IMR-90 (cell line): ENCODE data around the gene CLP1. TPM values are rescaled to one million over a fixed set of nuclear protein-coding genes. Genes with fewer than 3 reads are reported as not detected.

Experiments used
- ATAC-seq: fragments of 200-7000 bp; cut with Tn5 transposase; 2 replicates; pipeline ENCODE4 v1.9.1; 2020; ENCODE audit warnings: low read depth, mild to moderate bottlenecking, moderate library complexity
- BruUV-seq: library from RNA; stranded (reverse); fragments of 400-500 nt; replicated peaks from 2 replicates; lab custom pipeline; 2021; lab: Mats Ljungman, UMichigan
- CTCF ChIA-PET: fragments of 300-600 bp; formaldehyde crosslinking; extraction: SDS; loops from one replicate; lab custom pipeline; 2021; ENCODE audit warnings: antibody characterized with exemption; lab: Yijun Ruan, JAX
- POLR2A ChIA-PET: fragments of 300-600 bp; sonication (Branson Sonifier 250); formaldehyde crosslinking; loops from one replicate; lab custom pipeline; 2022; ENCODE audit warnings: antibody characterized with exemption; ENCODE audit not compliant: unreplicated experiment; lab: Charles Lee
- DNase-seq: peaks from one replicate; pipeline ENCODE4 v3.0.0; 2013
- H2AFZ ChIP-seq: replicated peaks from 2 replicates; pipeline ENCODE3; 2013; ENCODE audit warnings: low read length, mild to moderate bottlenecking; ENCODE audit not compliant: poor library complexity
- H2AK5ac ChIP-seq: 2 replicates; pipeline ENCODE4 v1.6.1; 2013; ENCODE audit warnings: low read depth, low read length, inconsistent platforms
- H2AK9ac ChIP-seq: replicated peaks from 2 replicates; pipeline ENCODE3; 2013; ENCODE audit warnings: mild to moderate bottlenecking, low read depth, low read length, moderate library complexity; ENCODE audit not compliant: poor library complexity
- H2BK120ac ChIP-seq: 2 replicates; pipeline ENCODE4 v1.6.1; 2013; ENCODE audit warnings: low read depth, low read length, inconsistent platforms
- H2BK15ac ChIP-seq: 3 replicates; pipeline ENCODE4 v1.6.1; 2013; ENCODE audit warnings: low read depth, low read length, inconsistent platforms
- H2BK20ac ChIP-seq: 2 replicates; pipeline ENCODE4 v1.6.1; 2013; ENCODE audit warnings: low read depth, mild to moderate bottlenecking, inconsistent platforms, low read length, moderate library complexity
- H2BK5ac ChIP-seq: 2 replicates; pipeline ENCODE4 v1.6.1; 2013; ENCODE audit warnings: mild to moderate bottlenecking, low read depth, low read length, inconsistent platforms; ENCODE audit not compliant: poor library complexity, severe bottlenecking
- H3K14ac ChIP-seq: replicated peaks from 2 replicates; pipeline ENCODE4 v1.6.1; 2013; ENCODE audit warnings: low read depth, low read length, inconsistent platforms
- H3K18ac ChIP-seq: 2 replicates; pipeline ENCODE4 v1.6.1; 2013; ENCODE audit warnings: low read depth, low read length, control low read depth
- H3K23ac ChIP-seq: 2 replicates; pipeline ENCODE4 v1.6.1; 2013; ENCODE audit warnings: low read depth, low read length, inconsistent platforms
- H3K27ac ChIP-seq: 2 replicates; pipeline ENCODE4 v1.5.1; 2013; ENCODE audit warnings: mild to moderate bottlenecking, control low read depth, low read length; ENCODE audit not compliant: insufficient read depth
- H3K27me3 ChIP-seq: 2 replicates; pipeline ENCODE4 v1.6.1; 2013; ENCODE audit warnings: low read length; ENCODE audit not compliant: control insufficient read depth, insufficient read depth
- H3K36me3 ChIP-seq: 2 replicates; pipeline ENCODE4 v1.6.1; 2013; ENCODE audit warnings: low read length, mixed read lengths; ENCODE audit not compliant: control insufficient read depth, insufficient read depth
- H3K4ac ChIP-seq: 2 replicates; pipeline ENCODE4 v1.6.1; 2013; ENCODE audit warnings: low read depth, low read length, inconsistent platforms
- H3K4me1 ChIP-seq: 2 replicates; pipeline ENCODE4 v1.6.1; 2013; ENCODE audit warnings: low read length, mixed read lengths; ENCODE audit not compliant: control insufficient read depth, insufficient read depth
- H3K4me2 ChIP-seq: 2 replicates; pipeline ENCODE4 v1.6.1; 2013; ENCODE audit warnings: low read depth, mild to moderate bottlenecking, control low read depth, low read length, moderate library complexity
- H3K4me3 ChIP-seq: 2 replicates; pipeline ENCODE4 v1.5.1; 2013; ENCODE audit warnings: low read depth, mild to moderate bottlenecking, control low read depth, low read length, moderate library complexity; ENCODE audit not compliant: insufficient read depth
- H3K56ac ChIP-seq: 2 replicates; pipeline ENCODE4 v1.6.1; 2013; ENCODE audit warnings: low read length, inconsistent platforms; ENCODE audit not compliant: insufficient read depth; ENCODE audit errors: extremely low read depth
- H3K79me1 ChIP-seq, 2 experiments: 2 replicates each; pipeline ENCODE4 v1.6.1; 2013; ENCODE audit warnings: low read length in 2 of 2, inconsistent platforms in 1 of 2, low read depth in 1 of 2
- H3K9ac ChIP-seq: 2 replicates; pipeline ENCODE4 v1.6.1; 2013; ENCODE audit warnings: low read depth, low read length, control low read depth
- H3K9me1 ChIP-seq: 2 replicates; pipeline ENCODE4 v1.6.1; 2013; ENCODE audit warnings: low read length, inconsistent platforms; ENCODE audit not compliant: insufficient read depth
- H3K9me3 ChIP-seq: 2 replicates; pipeline ENCODE4 v1.6.1; 2013; ENCODE audit warnings: low read length; ENCODE audit not compliant: control insufficient read depth, insufficient read depth
- H4K20me1 ChIP-seq: 2 replicates; pipeline ENCODE4 v1.6.1; 2013; ENCODE audit warnings: low read length, inconsistent platforms; ENCODE audit not compliant: insufficient read depth
- H4K5ac ChIP-seq: 2 replicates; pipeline ENCODE4 v1.6.1; 2013; ENCODE audit warnings: mild to moderate bottlenecking, low read depth, low read length, control low read depth
- H4K8ac ChIP-seq, 2 experiments: 2 replicates each; pipeline ENCODE4 v1.6.1; 2013; ENCODE audit warnings: low read depth in 2 of 2, low read length in 2 of 2, control low read depth in 1 of 2, inconsistent platforms in 1 of 2
- H4K91ac ChIP-seq: 2 replicates; pipeline ENCODE4 v1.6.1; 2013; ENCODE audit warnings: low read depth, low read length, inconsistent platforms; ENCODE audit not compliant: insufficient read depth
- CHD1 ChIP-seq: IDR thresholded peaks from 2 replicates; pipeline ENCODE4 v1.6.1; 2012; ENCODE audit warnings: low read depth, low read length, improper control_type of control experiment
- ELK1 ChIP-seq: fragments of 150-350 bp; IDR thresholded peaks from 2 replicates; pipeline ENCODE4 v1.6.1; 2016; ENCODE audit warnings: low read depth, mild to moderate bottlenecking, low read length, moderate library complexity, borderline replicate concordance
- FOS ChIP-seq: fragments of 150-350 bp; IDR thresholded peaks from 2 replicates; pipeline ENCODE4 v1.6.1; 2016; ENCODE audit warnings: low read depth, low read length
- MAFK ChIP-seq: IDR thresholded peaks from 2 replicates; pipeline ENCODE4 v1.6.1; 2012; ENCODE audit warnings: low read depth, low read length, improper control_type of control experiment
- MAZ ChIP-seq: IDR thresholded peaks from 2 replicates; pipeline ENCODE4 v1.6.1; 2012; ENCODE audit warnings: low read depth, mild to moderate bottlenecking, low read length, improper control_type of control experiment, moderate library complexity, borderline replicate concordance
- MXI1 ChIP-seq: IDR thresholded peaks from 2 replicates; pipeline ENCODE4 v1.6.1; 2012; ENCODE audit warnings: low read depth, mild to moderate bottlenecking, low read length, moderate library complexity, borderline replicate concordance
- NFE2L2 ChIP-seq: fragments of 150-350 bp; IDR thresholded peaks from 2 replicates; pipeline ENCODE4 v1.6.1; 2016; ENCODE audit warnings: low read depth, mild to moderate bottlenecking, low read length
- RAD21 ChIP-seq: IDR thresholded peaks from 2 replicates; pipeline ENCODE4 v1.6.1; 2012; ENCODE audit warnings: low read length, improper control_type of control experiment
- WGBS, 2 experiments: methylation state at CpG; one replicate each; pipeline versions ENCODE4 v1.1.5 to v1.1.7; 2013; ENCODE audit warnings: missing lambda C conversion rate in 2 of 2; ENCODE audit not compliant: insufficient read length in 1 of 2; ENCODE audit errors: extremely low coverage in 2 of 2; 5-methylcytosine and 5-hydroxymethylcytosine counted together
- dilution Hi-C: fragments of 300-500 bp; cut with HindIII; formaldehyde crosslinking; loops from one replicate; pipeline ENCODE4 v1.14.3; 2018; ENCODE audit warnings: low sequenced_read_pairs; ENCODE audit not compliant: unreplicated experiment
- in situ Hi-C: fragments of 300-500 bp; cut with MboI; formaldehyde crosslinking; loops from 3 replicates; pipeline ENCODE4 v1.14.3; 2019; ENCODE audit warnings: low sequenced_read_pairs, inconsistent platforms, mixed read lengths
- intact Hi-C: fragments of 100-400 bp; cut with micrococcal nuclease; formaldehyde crosslinking; loops from 2 replicates; pipeline ENCODE4 v1.10.0; 2022
- polyA plus RNA-seq, 3 experiments: library from polyadenylated mRNA; depleted of rRNA; stranded (reverse); fragments of >200 nt; gene quantifications; 2 replicates each; pipeline ENCODE4 v1.2.3, GENCODE V29; 2012; ENCODE audit warnings: low replicate concordance in 1 of 3
- total RNA-seq: library from RNA; depleted of rRNA; stranded (reverse); fragments of >200 nt; gene quantifications from 2 replicates; pipeline ENCODE4 v1.2.3, GENCODE V29; 2012

The CLP1 gene
- total and polyA plus RNA-seq, 2 of the 4 experiments (the other 2 are of a cell fraction): 16.5 to 24.0 TPM

GRCh38 chr11:57640068-57640800, 17.3 kb upstream of the CLP1 start:
- no peak overlapping the region; the same call in 1 of the 2 replicates for H4K91ac ChIP-seq
- no peak for TF ChIP-seq NFE2L2
- no peak for TF ChIP-seq MAZ
- no peak for TF ChIP-seq MXI1
- no peak for TF ChIP-seq ELK1
- TF ChIP-seq MAFK: peak; percentile 53
- TF ChIP-seq RAD21: no peak
- TF ChIP-seq FOS: no peak
- TF ChIP-seq CHD1: no peak
- peaks cover 14% of the 10 kb centered on the region for H3K9me1 ChIP-seq
- H3K27me3 ChIP-seq: no peaks in the 10 kb centered on the region
- peak overlapping the region; percentile 100 for H3K4ac ChIP-seq
- peaks cover 18% of the 10 kb centered on the region for H3K4me1 ChIP-seq
- peaks cover 58% of the 10 kb centered on the region for H4K20me1 ChIP-seq
- H3K18ac ChIP-seq: no peak overlapping the region
- 0 out of 2 replicates have a peak overlapping the region, but pooled peaks have one; percentile 34 for H2BK20ac ChIP-seq
- peaks cover 1% of the 10 kb centered on the region; the same call in 1 of the 2 replicates for H3K36me3 ChIP-seq
- H2BK120ac ChIP-seq: no peak overlapping the region
- peak overlapping the region; percentile 98; the same call in 1 of the 2 replicates for H2AK5ac ChIP-seq
- H4K5ac ChIP-seq: no peak overlapping the region
- H2BK15ac ChIP-seq: no peak overlapping the region
- ATAC-seq (no peak), DNase-seq (no peak)
- POLR2A ChIA-PET: interaction anchor here (0.7 to 1.0 kb wide), 2 partner anchors 73 kb away, joined by 3 to 4 read pairs; partner anchors contain the start of gene UBE2L6
- peak overlapping the region; percentile 96 for H3K4me3 ChIP-seq
- H2AFZ ChIP-seq: no peak overlapping the region
- H3K4me2 ChIP-seq: peak overlapping the region; percentile 81
- H3K56ac ChIP-seq: peak overlapping the region; percentile 61
- peak overlapping the region; percentile 100 for H3K9ac ChIP-seq
- H3K14ac ChIP-seq: peak overlapping the region; percentile 80
- intact Hi-C loops (no loop called here), in situ Hi-C loops (loop anchor here (5.0 to 10.0 kb wide), 3 partner anchors 73 to 185 kb away; partner anchors contain the start of gene UBE2L6), dilution Hi-C loops (no loop called here)
- 20% methylated on average over 2 of the region's 9 CpGs; no CpG with 5 or more reads in 1 of the 2 experiments for WGBS, 2 experiments
- H2BK5ac ChIP-seq: peak overlapping the region; percentile 98
- peak overlapping the region; percentile 97 for H3K27ac ChIP-seq
- BruUV-seq: no TSS peak
- peak overlapping the region; percentile 90 to 97; a peak in 2 of 4 replicates for H4K8ac ChIP-seq
- peak overlapping the region; percentile 100 for H2AK9ac ChIP-seq
- H3K23ac ChIP-seq: peak overlapping the region; percentile 93
- CTCF ChIA-PET: interaction anchor here (0.5 to 3.3 kb wide), 12 partner anchors 12 to 873 kb away, joined by 3 to 34 read pairs (median 3); partner anchors contain the start of genes CTNND1 and UBE2L6
- no peaks in the 10 kb centered on the region for H3K9me3 ChIP-seq
- H3K79me1 ChIP-seq: peaks cover 23 to 67% of the 10 kb centered on the region in 2 experiments
